Measurements from ENCODE around the gene NHERF1. TPM values are rescaled to one million over a fixed set of nuclear protein-coding genes. Genes with fewer than 3 reads are reported as not detected.
A peak's percentile ranks its signal among the peaks of the same experiment; 100 is the strongest.

Gene NHERF1
- 10 to 100 TPM; 68.4 to 72.4 TPM for total RNA-seq
- 177 TPM for polyA plus RNA-seq (2013, experiment 1 of 2)
- polyA plus RNA-seq (2013, experiment 2 of 2), result 205 TPM
- 19.5 to 158 (median 71.3) reads per million in 172 experiments for total RNA-seq

- peak; percentile 82 for ATAC-seq (ENCODE audit: poor library complexity)
- Histone ChIP-seq H3K27ac (ENCODE audit: low read depth in 1 of 2, low read length in 2 of 2) (peak within 1 kb of the TSS; percentile 48 to 84), H3K4me3 (ENCODE audit: low read length) (peak within 1 kb of the TSS; percentile 98), H3K4me1 (ENCODE audit: insufficient read depth, low read length) (peaks cover 74% of the 10 kb centered on the region), H3K27me3 (ENCODE audit: control insufficient read depth in 1 of 2, insufficient read depth in 2 of 2, low read length in 2 of 2) (no peaks in the 10 kb centered on the region), H3K36me3 (ENCODE audit: insufficient read depth, low read length) (peaks cover 24% of the 10 kb centered on the region), H3K9me3 (ENCODE audit: control insufficient read depth in 1 of 2, insufficient read depth in 1 of 2, low read length in 2 of 2) (no peaks in the 10 kb centered on the region)
- DNase-seq, result peak in 13 of 14 experiments; percentile 83 to 97 (median 94)
- intact Hi-C loops (cut with DNase I, micrococcal nuclease), result loop anchor here (1.0 to 5.0 kb wide), 4 partner anchors 14 to 434 kb away; partner anchors contain the start of gene SUMO2 (in 1 of the 2)
- TF ChIP-seq CTCF (IDR thresholded peaks at IDR 0.05), result no peak
- Mint-ChIP-seq H3K9me3 (no peaks in the 10 kb centered on the region), H3K36me3 (ENCODE audit: low read depth) (peaks cover 37% of the 10 kb centered on the region), H3K27ac (peak within 1 kb of the TSS; percentile 94), H3K27me3 (no peaks in the 10 kb centered on the region), H3K4me1 (ENCODE audit: low read depth) (peaks cover 74% of the 10 kb centered on the region), H3K4me3 (peak within 1 kb of the TSS; percentile 92)
- CTCF ChIA-PET, result interaction anchor here (0.6 to 2.4 kb wide), 9 partner anchors 10 to 1433 kb away, joined by 3 to 11 read pairs (median 6); partner anchors contain the start of gene RAB37
- POLR2A ChIA-PET, result interaction anchor here (1.4 to 9.0 kb wide), 9 partner anchors 11 to 125 kb away, joined by 3 to 90 read pairs (median 18); partner anchors contain the start of genes FDXR, NAT9 and RAB37
Measured at GRCh38 chr17:74748529-74749278, at the start of gene NHERF1. Gene NHERF1 (plus strand): TSS chr17:74748628. CDS start chr17:74748847, 219 bp downstream.

- Histone ChIP-seq H3K36me3 (ENCODE audit: insufficient read depth, low read length) (no peaks in the 10 kb centered on the region), H3K27ac (ENCODE audit: low read depth in 1 of 2, low read length in 2 of 2) (no peak overlapping the region), H3K9me3 (ENCODE audit: control insufficient read depth in 1 of 2, insufficient read depth in 1 of 2, low read length in 2 of 2) (no peaks in the 10 kb centered on the region), H3K27me3 (ENCODE audit: control insufficient read depth in 1 of 2, insufficient read depth in 2 of 2, low read length in 2 of 2) (no peaks in the 10 kb centered on the region), H3K4me1 (ENCODE audit: insufficient read depth, low read length) (no peaks in the 10 kb centered on the region), H3K4me3 (ENCODE audit: low read length) (no peak overlapping the region)
- no peaks in the 10 kb centered on the region for H3K4me1 Mint-ChIP-seq (ENCODE audit: low read depth)
- no peak for TF ChIP-seq CTCF (IDR thresholded peaks at IDR 0.05)
- no peak for ATAC-seq (ENCODE audit: poor library complexity)
- intact Hi-C loops (cut with DNase I, micrococcal nuclease), result no loop called here
- no peaks in the 10 kb centered on the region for H3K36me3 Mint-ChIP-seq (ENCODE audit: low read depth)
- H3K9me3 Mint-ChIP-seq, result no peaks in the 10 kb centered on the region
- POLR2A ChIA-PET, result no interaction called here
- H3K27me3 Mint-ChIP-seq, result no peaks in the 10 kb centered on the region
- H3K27ac Mint-ChIP-seq, result no peak overlapping the region
- H3K4me3 Mint-ChIP-seq, result no peak overlapping the region
- CTCF ChIA-PET, result no interaction called here
- no peak for DNase-seq
Measured at GRCh38 chr17:74699236-74699635, 49.2 kb upstream of the NHERF1 start.

GRCh38 chr17:74702116-74702871 lies 46.1 kb upstream of the NHERF1 start:
- intact Hi-C loops (cut with DNase I, micrococcal nuclease), result no loop called here
- Histone ChIP-seq H3K27ac (ENCODE audit: low read depth in 1 of 2, low read length in 2 of 2) (no peak overlapping the region), H3K4me1 (ENCODE audit: insufficient read depth, low read length) (no peaks in the 10 kb centered on the region), H3K4me3 (ENCODE audit: low read length) (no peak overlapping the region), H3K27me3 (ENCODE audit: control insufficient read depth in 1 of 2, insufficient read depth in 2 of 2, low read length in 2 of 2) (no peaks in the 10 kb centered on the region), H3K9me3 (ENCODE audit: control insufficient read depth in 1 of 2, insufficient read depth in 1 of 2, low read length in 2 of 2) (no peaks in the 10 kb centered on the region), H3K36me3 (ENCODE audit: insufficient read depth, low read length) (no peaks in the 10 kb centered on the region)
- no peak for DNase-seq
- POLR2A ChIA-PET, result no interaction called here
- no peak for TF ChIP-seq CTCF (IDR thresholded peaks at IDR 0.05)
- Mint-ChIP-seq H3K9me3 (no peaks in the 10 kb centered on the region), H3K4me1 (ENCODE audit: low read depth) (no peaks in the 10 kb centered on the region), H3K27ac (no peak overlapping the region), H3K36me3 (ENCODE audit: low read depth) (no peaks in the 10 kb centered on the region), H3K27me3 (no peaks in the 10 kb centered on the region), H3K4me3 (no peak overlapping the region)
- no peak for ATAC-seq (ENCODE audit: poor library complexity)
- CTCF ChIA-PET, result interaction anchor here (0.7 kb wide), 1 partner anchor 311 kb away, joined by 4 read pairs; no protein-coding TSS in a partner anchor

Measured in CD4-positive, alpha-beta T cell (primary cell).